Right renal cortex interstitium (tissue), 3 donors: ENCODE measurements around the gene FOXO1. TPM values are rescaled to one million over a fixed set of nuclear protein-coding genes. Genes with fewer than 3 reads are reported as not detected.

Experiments
- DNase-seq, 3 donors: peaks; one replicate each; pipeline ENCODE4 v3.0.0-alpha.2; 2013; ENCODE audit warnings: low read depth in 3 of 3, low spot score in 2 of 3
- polyA plus RNA-seq, 3 donors: library from polyadenylated mRNA; unstranded; fragments of 120-200 nt; gene quantifications; one replicate each; pipeline ENCODE4 v1.2.1, GENCODE V29; 2013; ENCODE audit not compliant: insufficient read length in 3 of 3

Gene FOXO1
- polyA plus RNA-seq, 3 donors: 15.1 to 16.7 (median 15.4) TPM

GRCh38 chr13:40517486-40518480 is 148.7 kb downstream of the FOXO1 start:
- DNase-seq: no peak

- DNase-seq: no peak
Observed at GRCh38 chr13:40515702-40516101, 150.7 kb downstream of the FOXO1 start.

DNA sequence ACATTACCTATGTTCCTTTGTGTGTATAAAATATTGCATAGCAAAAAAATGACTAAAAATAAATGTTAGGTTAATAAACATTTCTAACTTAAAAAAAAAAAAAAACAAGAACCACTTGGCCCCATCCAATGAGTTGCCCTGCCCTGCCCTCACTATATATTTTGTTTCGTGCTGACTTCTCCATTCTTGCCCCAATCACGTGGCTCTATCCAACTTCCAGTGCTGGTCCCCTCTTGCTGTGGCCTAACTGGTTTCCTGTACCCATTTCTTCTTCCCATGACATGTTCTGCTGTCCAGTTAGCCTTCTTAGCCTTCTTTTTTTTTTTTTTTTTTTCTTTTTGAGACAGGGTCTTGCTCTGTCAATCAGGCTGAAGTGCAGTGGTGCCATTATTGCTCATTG is 151.6 kb downstream of the FOXO1 start:
- no peak for DNase-seq

DNA sequence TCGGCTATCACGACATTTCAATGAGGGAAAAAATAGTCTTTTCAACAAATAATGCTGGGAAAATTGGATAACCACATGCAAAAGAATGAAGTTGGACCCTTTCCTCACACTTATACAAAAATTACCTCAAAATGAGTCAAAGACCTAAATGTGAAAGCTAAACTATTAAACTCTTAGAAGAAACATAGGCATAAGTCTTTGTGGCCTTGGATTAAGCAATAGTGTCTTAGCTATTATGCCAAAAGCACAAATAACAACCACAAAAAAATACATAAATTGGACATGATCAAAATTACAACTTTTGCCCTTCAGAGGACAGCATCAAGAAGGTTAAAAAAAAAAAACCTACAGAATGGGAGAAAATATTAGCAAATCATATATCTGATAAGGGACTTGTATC is 156.6 kb downstream of the FOXO1 start:
- no peak for DNase-seq

GRCh38 chr13:40508767-40509342 is 157.6 kb downstream of the FOXO1 start:
- DNase-seq: no peak

GRCh38 chr13:40508127-40508526 is 158.3 kb downstream of the FOXO1 start:
- no peak for DNase-seq

GRCh38 chr13:40506592-40507446 is 159.6 kb downstream of the FOXO1 start:
- no peak for DNase-seq

Other genes with a start within 250 kb of the FOXO1 start
- gene MRPS31, start 104.5 kb upstream of the FOXO1 start, polyA plus RNA-seq: 10 to 100 TPM; 43.5 to 48.4 (median 47.8) TPM
- 10 to 100 TPM; 16.8 to 18.7 (median 17.0) TPM for gene SLC25A15, start 123.0 kb upstream of the FOXO1 start, polyA plus RNA-seq